GM23338 (cell line): ENCODE data around the gene GALNT14.

Source experiments
- CREB1 ChIP-seq: fragments of 250-450 bp; sonication (Bioruptor Pico); IDR thresholded peaks from 2 replicates; pipeline ENCODE4 v1.5.0; 2020; ENCODE audit warnings: low read depth, mild to moderate bottlenecking, moderate library complexity
- CTCF ChIP-seq, 2 experiments: fragments of 200-600 bp in 1 of 2; sonication (generic) in 1 of 2; conservative IDR thresholded peaks; 2 replicates each; pipeline versions ENCODE4 v1.5.1 to v1.6.1; 2016 to 2017; ENCODE audit warnings: antibody characterized with exemption in 2 of 2, low read depth in 2 of 2, mild to moderate bottlenecking in 2 of 2, moderate library complexity in 1 of 2
- EZH2 ChIP-seq: fragments of 200-600 bp; sonication (generic); IDR thresholded peaks from one replicate; pipeline ENCODE4 v1.8.0; 2017; ENCODE audit warnings: antibody characterized with exemption, mild to moderate bottlenecking, low read depth; ENCODE audit not compliant: unreplicated experiment
- EZH2phosphoT487 ChIP-seq: fragments of 200-600 bp; sonication (generic); IDR thresholded peaks from one replicate; pipeline ENCODE4 v1.8.1; 2018; ENCODE audit warnings: antibody characterized with exemption; ENCODE audit not compliant: unreplicated experiment
- JUNB ChIP-seq: IDR thresholded peaks from one replicate; pipeline ENCODE4 v1.6.1; 2016; ENCODE audit warnings: antibody characterized with exemption; ENCODE audit not compliant: unreplicated experiment
- NANOG ChIP-seq: IDR thresholded peaks from 2 replicates; pipeline ENCODE4 v1.6.1; 2016; ENCODE audit warnings: antibody characterized with exemption, borderline replicate concordance
- POLR2AphosphoS5 ChIP-seq: IDR thresholded peaks from 2 replicates; pipeline ENCODE4 v1.6.1; 2016; ENCODE audit warnings: antibody characterized with exemption, low read depth
- ZNF114 ChIP-seq: fragments of 250-450 bp; sonication (Bioruptor Pico); IDR thresholded peaks from 2 replicates; pipeline ENCODE4 v1.5.0; 2020; ENCODE audit warnings: mild to moderate bottlenecking, moderate library complexity
- TF ChIP-seq, protein P1 (sequence below): IDR thresholded peaks from one replicate; pipeline ENCODE4 v1.6.1; 2018; ENCODE audit warnings: antibody characterized with exemption; ENCODE audit not compliant: unreplicated experiment

- TF ChIP-seq CTCF (conservative IDR thresholded peaks at IDR 0.05; ENCODE audit: low read depth in 2 of 2) (no peak), EZH2phosphoT487 (no peak), POLR2AphosphoS5 (no peak), EZH2 (no peak), CREB1 (CRISPR knock-in tag) (no peak), JUNB (no peak), NANOG (no peak), ZNF114 (CRISPR knock-in tag) (no peak)
- TF ChIP-seq, protein P1, sequence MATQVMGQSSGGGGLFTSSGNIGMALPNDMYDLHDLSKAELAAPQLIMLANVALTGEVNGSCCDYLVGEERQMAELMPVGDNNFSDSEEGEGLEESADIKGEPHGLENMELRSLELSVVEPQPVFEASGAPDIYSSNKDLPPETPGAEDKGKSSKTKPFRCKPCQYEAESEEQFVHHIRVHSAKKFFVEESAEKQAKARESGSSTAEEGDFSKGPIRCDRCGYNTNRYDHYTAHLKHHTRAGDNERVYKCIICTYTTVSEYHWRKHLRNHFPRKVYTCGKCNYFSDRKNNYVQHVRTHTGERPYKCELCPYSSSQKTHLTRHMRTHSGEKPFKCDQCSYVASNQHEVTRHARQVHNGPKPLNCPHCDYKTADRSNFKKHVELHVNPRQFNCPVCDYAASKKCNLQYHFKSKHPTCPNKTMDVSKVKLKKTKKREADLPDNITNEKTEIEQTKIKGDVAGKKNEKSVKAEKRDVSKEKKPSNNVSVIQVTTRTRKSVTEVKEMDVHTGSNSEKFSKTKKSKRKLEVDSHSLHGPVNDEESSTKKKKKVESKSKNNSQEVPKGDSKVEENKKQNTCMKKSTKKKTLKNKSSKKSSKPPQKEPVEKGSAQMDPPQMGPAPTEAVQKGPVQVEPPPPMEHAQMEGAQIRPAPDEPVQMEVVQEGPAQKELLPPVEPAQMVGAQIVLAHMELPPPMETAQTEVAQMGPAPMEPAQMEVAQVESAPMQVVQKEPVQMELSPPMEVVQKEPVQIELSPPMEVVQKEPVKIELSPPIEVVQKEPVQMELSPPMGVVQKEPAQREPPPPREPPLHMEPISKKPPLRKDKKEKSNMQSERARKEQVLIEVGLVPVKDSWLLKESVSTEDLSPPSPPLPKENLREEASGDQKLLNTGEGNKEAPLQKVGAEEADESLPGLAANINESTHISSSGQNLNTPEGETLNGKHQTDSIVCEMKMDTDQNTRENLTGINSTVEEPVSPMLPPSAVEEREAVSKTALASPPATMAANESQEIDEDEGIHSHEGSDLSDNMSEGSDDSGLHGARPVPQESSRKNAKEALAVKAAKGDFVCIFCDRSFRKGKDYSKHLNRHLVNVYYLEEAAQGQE: no peak
These were observed 166.8 kb downstream of the GALNT14 start for GRCh38 chr2:30971231-30972025.
